NT2/D1 (cell line): ENCODE measurements around the gene NLRP1.

Experiments
- DNase-seq: peaks from one replicate; pipeline ENCODE4 v3.0.0-alpha.2; 2011; ENCODE audit warnings: low read depth, low spot score
- H3K27me3 ChIP-seq: 2 replicates; pipeline ENCODE4 v1.6.0; 2011; ENCODE audit warnings: mild to moderate bottlenecking; ENCODE audit not compliant: insufficient read length, insufficient read depth
- H3K36me3 ChIP-seq: 2 replicates; pipeline ENCODE4 v1.6.1; 2011; ENCODE audit warnings: mild to moderate bottlenecking, low read length, mixed read lengths; ENCODE audit not compliant: insufficient read depth, insufficient read length
- H3K4me1 ChIP-seq: 2 replicates; pipeline ENCODE4 v1.5.1; 2011; ENCODE audit not compliant: insufficient read depth, insufficient read length
- H3K4me3 ChIP-seq: 2 replicates; pipeline ENCODE4 v1.5.1; 2011; ENCODE audit warnings: low read depth; ENCODE audit not compliant: insufficient read length
- H3K9ac ChIP-seq: 2 replicates; pipeline ENCODE4 v1.6.0; 2011; ENCODE audit warnings: low read depth; ENCODE audit not compliant: insufficient read length
- H3K9me3 ChIP-seq: 2 replicates; pipeline ENCODE4 v1.5.1; 2011; ENCODE audit warnings: mild to moderate bottlenecking, low read length; ENCODE audit not compliant: insufficient read depth
- SUZ12 ChIP-seq: IDR thresholded peaks from 2 replicates; pipeline ENCODE4 v1.6.1; 2011; ENCODE audit not compliant: insufficient read length, insufficient read depth; ENCODE audit errors: extremely low read depth
- YY1 ChIP-seq: IDR thresholded peaks from 2 replicates; pipeline ENCODE4 v1.6.1; 2011; ENCODE audit not compliant: insufficient read length, insufficient read depth
- ZNF274 ChIP-seq: IDR thresholded peaks from 2 replicates; pipeline ENCODE4 v1.6.1; 2011; ENCODE audit warnings: mild to moderate bottlenecking, low read depth, low read length

NLRP1 gene

GRCh38 chr17:5535436-5535835 is 48.9 kb downstream of the NLRP1 start:
- no peaks in the 10 kb centered on the region for H3K27me3 ChIP-seq
- no peak for DNase-seq
- no peaks in the 10 kb centered on the region for H3K36me3 ChIP-seq
- H3K4me3 ChIP-seq, result no peak overlapping the region
- TF ChIP-seq ZNF274, result no peak
- H3K4me1 ChIP-seq, result no peaks in the 10 kb centered on the region
- no peak overlapping the region for H3K9ac ChIP-seq
- H3K9me3 ChIP-seq, result no peaks in the 10 kb centered on the region

DNA sequence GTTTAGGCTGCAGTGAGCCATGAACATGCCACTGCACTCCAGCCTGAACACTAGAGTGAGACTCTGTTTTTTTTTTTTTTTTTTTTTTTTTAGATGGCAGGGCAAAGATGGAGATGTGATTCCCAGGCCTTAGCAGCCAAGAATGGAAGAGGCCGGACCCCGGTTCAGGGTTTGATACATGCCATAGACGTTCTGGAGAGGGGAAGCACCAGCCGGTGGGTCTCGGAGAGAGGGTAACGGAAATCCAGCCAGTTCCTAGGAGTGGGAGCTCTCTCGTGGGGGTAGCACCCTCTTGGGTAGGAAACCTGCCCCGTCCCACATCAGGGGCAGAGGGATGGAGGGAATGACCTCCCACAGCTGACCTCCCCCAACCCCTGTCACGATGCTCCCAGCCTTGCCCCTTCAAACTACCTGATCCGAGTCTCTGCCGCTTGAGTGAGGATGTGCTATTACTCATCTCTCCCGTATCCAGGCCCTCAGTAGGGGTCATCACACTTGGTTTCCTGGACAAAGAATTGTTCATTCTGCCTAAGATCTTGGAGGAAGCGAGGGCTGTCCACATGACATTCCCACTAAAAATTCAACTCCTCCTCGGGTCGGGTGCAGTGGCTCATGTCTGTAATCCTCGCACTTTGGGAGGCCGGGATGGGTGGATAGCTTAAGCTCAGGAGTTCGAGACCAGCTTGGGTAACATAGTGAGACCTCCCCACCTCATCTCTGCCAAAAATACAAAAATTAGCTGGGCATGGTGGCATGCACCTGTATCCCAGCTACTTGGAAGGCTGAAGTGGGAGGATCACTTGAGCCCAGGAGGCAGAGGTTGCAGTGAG is 50.6 kb downstream of the NLRP1 start:
- H3K9ac ChIP-seq, result no peak overlapping the region
- TF ChIP-seq ZNF274, result no peak
- TF ChIP-seq SUZ12, result no peak
- TF ChIP-seq YY1, result no peak
- no peak for DNase-seq

GRCh38 chr17:5532581-5532980 is 51.7 kb downstream of the NLRP1 start:
- no peak for DNase-seq
- TF ChIP-seq YY1 (no peak), SUZ12 (no peak), ZNF274 (no peak)
- Histone ChIP-seq H3K4me1 (peaks cover 2% of the 10 kb centered on the region), H3K4me3 (no peak overlapping the region), H3K9me3 (no peaks in the 10 kb centered on the region), H3K9ac (no peak overlapping the region), H3K36me3 (no peaks in the 10 kb centered on the region), H3K27me3 (no peaks in the 10 kb centered on the region)

More for the DNA sequence above, 50.6 kb downstream of the NLRP1 start:
- H3K4me3 ChIP-seq, result no peak overlapping the region
- H3K4me1 ChIP-seq, result no peaks in the 10 kb centered on the region
- no peaks in the 10 kb centered on the region for H3K9me3 ChIP-seq
- no peaks in the 10 kb centered on the region for H3K27me3 ChIP-seq
- H3K36me3 ChIP-seq, result no peaks in the 10 kb centered on the region

- no peaks in the 10 kb centered on the region for H3K27me3 ChIP-seq
- H3K9ac ChIP-seq, result no peak overlapping the region
- no peak overlapping the region for H3K4me3 ChIP-seq
- TF ChIP-seq YY1 (no peak), ZNF274 (no peak), SUZ12 (no peak)
- no peaks in the 10 kb centered on the region for H3K36me3 ChIP-seq
- H3K9me3 ChIP-seq, result no peaks in the 10 kb centered on the region
- H3K4me1 ChIP-seq, result peaks cover 7% of the 10 kb centered on the region
- DNase-seq, result no peak
Measured at GRCh38 chr17:5531085-5531418, 53.3 kb downstream of the NLRP1 start.

GRCh38 chr17:5530265-5531084 is 53.8 kb downstream of the NLRP1 start:
- Histone ChIP-seq H3K36me3 (no peaks in the 10 kb centered on the region), H3K9me3 (no peaks in the 10 kb centered on the region), H3K9ac (no peak overlapping the region), H3K4me3 (no peak overlapping the region), H3K27me3 (no peaks in the 10 kb centered on the region), H3K4me1 (peaks cover 7% of the 10 kb centered on the region)
- no peak for DNase-seq
- TF ChIP-seq YY1 (no peak), ZNF274 (no peak), SUZ12 (no peak)

DNA sequence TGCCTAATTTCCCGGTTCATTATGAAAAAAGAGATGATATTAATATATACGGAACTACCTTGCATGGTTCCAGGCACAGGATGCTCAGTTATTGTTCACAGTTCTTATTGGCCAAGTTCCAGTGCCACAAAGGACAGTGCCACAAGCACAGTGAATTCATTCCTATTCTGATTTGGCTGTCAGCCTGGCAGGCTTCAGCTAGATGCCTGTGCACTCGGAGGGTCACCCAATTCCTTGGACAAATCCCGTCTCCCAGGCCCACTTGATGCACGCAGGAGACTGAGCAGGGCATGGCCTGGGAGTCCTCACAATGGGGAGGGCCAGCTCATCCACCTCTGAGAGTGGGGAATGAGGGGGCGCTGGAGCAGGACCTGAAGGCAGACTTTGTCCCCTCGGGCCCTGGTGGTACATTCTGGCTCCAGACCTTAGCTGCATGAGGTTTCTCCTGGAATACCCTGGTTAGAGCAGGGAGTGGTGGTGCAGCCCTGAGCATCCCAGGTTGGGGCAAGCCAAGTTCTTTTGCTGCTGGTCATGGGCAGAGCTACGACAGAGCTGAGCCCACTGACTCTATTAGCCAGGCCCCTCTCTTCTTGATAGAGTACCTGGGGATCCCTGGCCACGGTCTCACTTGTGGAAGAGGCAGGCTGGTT is 56.6 kb downstream of the NLRP1 start:
- no peak overlapping the region for H3K9ac ChIP-seq
- H3K27me3 ChIP-seq, result no peaks in the 10 kb centered on the region
- no peaks in the 10 kb centered on the region for H3K9me3 ChIP-seq
- no peaks in the 10 kb centered on the region for H3K36me3 ChIP-seq
- H3K4me1 ChIP-seq, result peaks cover 7% of the 10 kb centered on the region
- no peak for TF ChIP-seq ZNF274
- H3K4me3 ChIP-seq, result no peak overlapping the region
- DNase-seq, result no peak

DNA sequence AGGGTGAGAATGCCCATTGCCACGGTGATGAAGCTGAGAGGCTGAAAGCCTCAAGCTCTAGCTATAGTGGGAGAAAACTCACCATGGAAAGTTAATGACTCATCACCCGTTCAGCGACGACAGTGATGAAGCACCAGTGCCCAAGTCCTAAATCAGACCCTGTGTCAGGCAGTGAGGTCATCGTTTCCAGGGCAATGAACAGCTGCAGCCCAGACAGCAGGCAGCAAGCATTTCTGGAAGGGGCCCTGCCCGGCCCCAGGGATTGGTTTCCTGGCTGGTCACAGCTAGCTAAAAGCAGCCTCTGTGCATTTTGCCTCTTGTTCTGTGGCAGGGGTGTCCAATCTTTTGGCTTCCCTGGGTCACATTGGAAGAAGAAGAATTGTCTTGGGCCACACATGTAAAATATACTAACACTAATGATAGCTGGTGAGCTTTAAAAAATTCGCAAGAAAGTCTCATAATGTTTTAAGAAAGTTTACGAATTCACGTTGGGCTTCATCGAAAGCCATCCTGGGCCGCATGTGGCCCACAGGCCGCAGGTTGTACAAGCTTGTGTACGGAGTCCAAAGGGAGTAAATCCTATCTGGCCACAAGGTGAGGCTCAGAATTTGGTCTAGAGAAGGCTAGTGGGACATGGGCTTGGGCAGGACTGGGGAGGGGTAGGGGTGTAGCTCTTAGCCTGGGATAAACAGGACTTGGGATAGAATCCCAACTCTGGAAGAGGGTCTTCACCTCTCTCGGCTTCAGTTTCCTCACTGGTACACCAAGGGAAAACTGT is 57.3 kb downstream of the NLRP1 start:
- no peaks in the 10 kb centered on the region for H3K36me3 ChIP-seq
- H3K4me1 ChIP-seq, result peaks cover 7% of the 10 kb centered on the region
- H3K27me3 ChIP-seq, result no peaks in the 10 kb centered on the region
- TF ChIP-seq YY1 (no peak), SUZ12 (no peak), ZNF274 (no peak)
- no peak overlapping the region for H3K9ac ChIP-seq
- DNase-seq, result no peak
- H3K9me3 ChIP-seq, result no peaks in the 10 kb centered on the region
- H3K4me3 ChIP-seq, result no peak overlapping the region
